ENCODE measurements around the gene GGA1.
"Not testable (repeated sequence)": the region's sequence is repeated elsewhere in the genome, so short reads cannot be mapped to it uniquely, and the experiment has no call there.

GGA1 gene

DNA sequence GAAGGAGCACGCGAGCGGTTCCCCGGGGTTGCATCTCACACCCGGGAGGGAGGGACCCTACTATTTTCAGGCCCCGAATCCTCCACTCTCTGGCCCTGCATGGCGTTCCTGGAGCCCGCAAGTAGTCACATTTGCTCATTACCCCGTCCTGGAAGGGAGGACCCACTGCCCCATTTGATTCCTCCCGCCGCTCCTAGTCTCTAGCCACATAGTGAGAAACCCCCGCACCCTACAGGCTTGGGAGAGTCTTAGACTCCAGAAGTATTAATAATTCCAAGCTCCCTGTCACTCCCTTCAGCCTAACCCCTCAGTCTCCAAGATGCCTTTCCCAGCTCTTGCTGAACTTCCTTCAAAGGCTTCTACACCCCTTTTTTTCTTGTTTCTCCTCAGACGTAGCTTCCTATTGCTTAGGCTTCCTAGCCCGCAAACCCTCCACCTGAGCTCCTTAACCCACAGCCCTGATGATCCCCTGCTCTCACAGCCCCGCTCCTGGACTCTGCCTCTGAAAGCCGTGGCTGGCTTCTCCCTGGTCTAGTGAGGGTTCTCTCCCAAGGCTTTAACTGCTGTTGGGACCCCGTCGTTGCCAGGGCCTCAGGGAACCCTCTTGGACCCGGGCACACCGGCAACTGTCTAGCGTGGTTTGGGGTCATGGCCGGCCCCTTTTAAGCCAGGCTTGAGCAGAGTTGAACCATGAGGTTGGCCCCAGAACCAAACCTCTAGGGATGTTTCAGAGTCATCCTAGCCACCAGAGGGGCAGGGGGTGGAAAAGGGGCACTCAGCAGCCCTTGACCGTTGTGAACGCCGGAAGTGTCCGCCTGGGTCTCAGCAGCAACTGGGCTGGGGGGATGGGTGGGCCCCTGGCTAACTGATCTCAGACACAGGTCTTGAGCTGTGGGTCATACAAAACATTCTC, 862 bp downstream of the GGA1 start:
- DNase-seq (ENCODE audit: low read depth), result peak; percentile 72

DNA sequence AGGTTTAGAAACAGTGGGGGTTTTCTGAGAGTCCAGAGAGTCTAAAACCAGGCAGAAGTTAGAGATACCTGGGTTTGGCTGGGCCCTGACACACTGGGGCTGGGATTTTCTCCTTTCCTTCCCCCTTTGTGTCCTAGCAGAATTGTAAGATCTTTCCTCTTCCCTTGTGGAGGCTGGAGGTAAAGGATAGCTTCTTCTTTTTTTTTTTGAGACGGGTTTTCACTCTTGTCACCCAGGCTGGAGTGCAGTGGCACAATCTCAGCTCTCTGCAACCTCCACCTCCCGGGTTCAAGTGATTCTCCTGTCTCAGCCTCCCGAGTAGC, 1.5 kb downstream of the GGA1 start:
- not testable (repeated sequence) for DNase-seq (ENCODE audit: low read depth)

DNA sequence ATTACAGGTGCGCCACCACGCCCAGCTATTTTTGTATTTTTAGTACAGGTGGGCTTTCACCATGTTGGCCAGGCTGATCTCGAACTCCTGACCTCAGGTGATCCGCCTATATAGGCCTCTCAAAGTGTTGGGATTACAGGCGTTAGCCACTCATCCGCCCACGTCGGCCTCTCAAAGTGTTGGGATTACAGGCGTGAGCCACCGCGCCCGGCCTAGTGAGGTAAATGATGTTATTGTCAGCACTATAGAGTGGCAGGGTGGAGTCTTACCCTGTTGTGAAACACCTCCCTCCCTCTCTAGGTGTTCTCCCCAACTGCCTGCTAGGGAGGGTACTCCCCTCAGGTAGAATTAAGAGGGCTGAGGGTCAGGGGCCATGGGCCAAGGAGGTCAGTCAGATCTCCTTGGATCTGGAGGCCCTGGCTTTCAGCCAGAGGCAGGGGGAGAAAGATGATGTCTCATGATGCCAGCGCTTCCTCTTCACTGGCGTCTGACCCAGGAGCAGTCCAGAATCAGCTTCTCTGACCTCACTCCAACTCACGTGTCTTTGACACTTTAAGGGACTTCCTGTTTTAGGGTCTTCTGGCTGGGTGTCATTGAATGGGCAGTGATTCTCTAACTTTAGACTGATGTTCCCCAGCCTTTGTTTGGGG, 2.0 kb downstream of the GGA1 start:
- DNase-seq (ENCODE audit: low read depth), result peak; percentile 48

DNA sequence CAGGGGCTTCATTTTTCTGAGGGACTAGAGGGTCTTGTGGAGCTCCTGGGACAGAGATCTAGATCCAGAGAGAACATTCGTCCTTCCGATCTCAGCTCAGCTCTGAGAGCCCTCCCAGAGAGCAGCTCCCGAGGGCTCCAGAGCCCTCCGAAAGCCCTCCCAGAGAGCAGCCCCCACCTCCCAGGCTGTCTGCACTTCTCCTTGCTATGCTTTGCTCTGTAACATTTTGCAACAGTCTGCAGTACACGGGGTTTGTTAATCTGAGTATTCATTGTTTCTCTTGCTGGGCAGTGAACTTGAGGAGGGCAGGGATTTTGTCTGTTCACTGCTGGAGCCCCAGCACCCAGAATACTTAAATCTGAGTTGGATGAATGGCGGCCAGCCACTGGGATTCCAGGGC, 2.6 kb downstream of the GGA1 start:
- no peak for DNase-seq (ENCODE audit: low read depth)

DNA sequence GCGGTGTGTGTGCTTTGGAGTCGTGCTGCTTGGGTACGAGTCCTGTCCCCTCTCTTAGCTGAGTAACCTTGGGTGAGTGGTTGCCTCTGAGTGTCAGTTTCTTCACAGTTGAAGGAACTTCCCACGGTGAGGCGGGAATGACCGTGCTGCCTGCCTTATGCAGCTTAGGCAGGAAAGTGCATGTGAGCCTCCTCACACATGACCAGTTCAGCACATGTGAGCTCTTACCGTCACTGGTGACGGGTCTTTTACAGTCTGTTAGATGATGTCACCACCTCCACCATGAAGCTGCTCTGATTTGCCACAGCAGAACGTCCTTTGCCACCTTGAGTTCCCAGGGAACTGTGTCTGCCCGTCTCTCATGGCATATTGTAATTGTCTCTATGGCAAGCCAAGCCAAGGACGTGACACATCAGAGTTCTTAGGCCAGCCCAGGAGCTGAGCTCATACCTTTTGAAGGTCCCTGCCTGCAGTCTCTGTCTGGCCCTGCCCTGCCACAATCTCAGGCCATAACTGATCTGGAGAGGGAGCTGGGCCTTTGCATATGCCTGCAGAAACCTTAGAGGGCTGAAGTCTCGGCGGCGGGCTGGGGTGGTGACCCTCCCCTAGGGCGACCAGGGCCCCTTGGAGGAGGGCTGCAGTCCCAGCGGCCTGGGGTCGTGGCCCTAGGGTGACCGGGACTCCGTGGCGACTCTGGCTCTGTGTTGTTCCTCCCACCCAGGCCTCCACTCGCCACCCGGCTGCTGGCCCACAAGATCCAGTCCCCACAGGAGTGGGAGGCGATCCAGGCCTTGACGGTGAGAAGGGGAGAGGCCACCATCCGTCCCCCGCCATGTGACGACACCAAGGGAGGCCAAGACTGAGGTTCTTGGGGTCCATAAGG, 7.8 kb downstream of the GGA1 start:
- DNase-seq (ENCODE audit: low read depth), result no peak

DNA sequence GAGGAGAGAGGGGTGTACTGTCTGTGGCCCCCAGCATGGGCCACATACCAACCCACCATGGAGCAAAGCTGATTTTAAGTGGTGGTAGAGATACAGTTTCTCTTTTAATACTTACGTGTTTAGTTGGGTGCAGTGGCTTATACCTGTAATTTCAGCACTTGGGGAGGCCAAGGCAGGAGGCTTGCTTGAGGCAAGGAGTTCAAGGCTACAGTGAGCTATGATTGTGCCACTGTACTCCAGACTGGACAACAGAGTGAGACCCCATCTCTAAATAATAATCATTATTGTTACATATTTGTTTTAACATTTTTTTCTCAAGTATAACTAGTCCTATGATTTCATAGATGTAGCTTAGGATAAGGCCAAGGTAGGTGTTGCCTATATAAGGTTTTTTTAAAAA, 8.8 kb downstream of the GGA1 start:
- DNase-seq (ENCODE audit: low read depth), result no peak

DNA sequence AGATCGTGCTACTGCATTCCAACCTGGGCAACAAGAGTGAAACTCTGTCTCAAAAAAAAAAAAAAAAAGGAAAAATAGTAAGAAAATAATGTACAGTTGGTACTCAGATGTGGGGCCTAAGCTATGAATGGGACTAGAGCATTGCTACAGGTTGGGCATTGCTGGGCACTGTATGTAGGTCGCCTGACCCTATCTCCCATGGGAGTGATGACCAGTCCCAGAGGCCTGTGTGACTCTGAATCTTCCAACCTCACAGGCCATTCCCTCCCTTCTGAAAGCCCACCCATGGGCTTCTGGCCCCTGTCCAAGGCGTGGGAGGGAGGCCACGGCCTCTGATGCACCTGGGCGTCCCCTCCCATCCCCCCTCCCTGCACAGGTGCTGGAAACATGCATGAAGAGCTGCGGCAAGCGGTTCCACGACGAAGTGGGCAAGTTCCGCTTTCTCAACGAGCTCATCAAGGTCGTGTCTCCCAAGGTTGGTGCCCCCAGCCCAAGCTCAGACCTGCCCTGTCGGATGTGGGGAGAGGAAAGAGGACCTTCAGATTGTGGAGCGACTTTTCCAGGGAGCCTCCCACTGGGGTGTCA, 9.5 kb downstream of the GGA1 start:
- no peak for DNase-seq (ENCODE audit: low read depth)

DNA sequence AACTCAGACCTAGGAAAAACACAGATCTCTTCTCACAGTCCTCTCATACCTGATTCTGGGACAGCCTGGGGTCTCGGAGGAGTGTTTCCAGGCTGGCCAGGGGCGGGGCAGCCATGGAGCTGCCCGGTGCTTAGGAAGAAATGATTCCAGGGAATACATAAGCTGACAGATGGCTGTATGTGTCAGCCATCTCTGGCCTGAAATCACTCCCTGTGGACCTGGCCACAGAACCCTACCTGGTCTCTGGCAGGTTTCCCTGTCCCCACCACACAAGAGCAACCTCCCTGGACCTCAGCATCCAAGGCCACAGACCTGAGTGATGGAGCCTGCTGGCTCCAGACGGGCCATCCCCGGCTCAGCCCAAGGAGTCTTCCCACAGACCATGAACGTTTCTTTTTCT, 10.0 kb downstream of the GGA1 start:
- no peak for DNase-seq (ENCODE audit: low read depth)

DNA sequence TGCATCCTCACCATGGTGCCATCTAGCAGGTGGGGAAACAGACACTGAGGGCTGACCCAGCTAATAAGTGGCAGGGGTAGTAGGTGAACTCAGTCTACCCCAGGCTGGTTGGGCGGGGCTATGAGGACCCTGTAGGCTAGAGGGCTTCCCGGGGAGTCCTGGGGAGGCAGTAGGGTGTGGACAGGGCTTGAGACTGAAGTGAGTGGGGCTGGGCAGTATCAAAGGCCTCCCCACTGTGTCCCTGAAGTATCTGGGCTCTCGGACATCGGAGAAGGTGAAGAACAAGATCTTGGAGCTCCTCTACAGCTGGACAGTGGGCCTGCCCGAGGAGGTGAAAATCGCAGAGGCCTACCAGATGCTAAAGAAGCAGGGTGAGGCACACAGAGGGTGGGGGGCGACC, 11.4 kb downstream of the GGA1 start:
- DNase-seq (ENCODE audit: low read depth), result no peak

DNA sequence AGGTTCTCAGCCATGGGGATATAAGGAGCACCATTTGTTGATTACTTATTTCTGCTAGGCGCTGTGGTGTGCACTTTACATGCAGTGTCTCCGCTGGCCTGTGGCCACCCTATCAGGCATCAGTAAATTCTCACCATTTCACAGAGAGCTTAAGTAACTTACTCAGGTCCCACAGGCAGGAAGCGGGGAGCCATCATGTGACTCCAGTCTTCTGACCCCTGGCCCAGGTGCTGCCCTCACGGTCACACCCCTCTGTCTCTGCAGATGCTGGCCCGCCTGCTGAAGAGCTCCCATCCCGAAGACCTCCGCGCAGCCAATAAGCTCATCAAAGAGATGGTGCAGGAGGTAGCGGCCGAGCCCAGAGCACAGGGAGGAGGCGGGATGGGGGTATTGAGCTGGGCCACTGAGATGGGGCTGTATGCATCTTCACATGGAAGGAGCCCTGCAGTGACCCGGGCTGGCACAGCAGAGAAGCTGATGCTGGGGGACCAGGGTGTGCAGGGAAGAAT, 12.8 kb downstream of the GGA1 start:
- no peak for DNase-seq (ENCODE audit: low read depth)

DNA sequence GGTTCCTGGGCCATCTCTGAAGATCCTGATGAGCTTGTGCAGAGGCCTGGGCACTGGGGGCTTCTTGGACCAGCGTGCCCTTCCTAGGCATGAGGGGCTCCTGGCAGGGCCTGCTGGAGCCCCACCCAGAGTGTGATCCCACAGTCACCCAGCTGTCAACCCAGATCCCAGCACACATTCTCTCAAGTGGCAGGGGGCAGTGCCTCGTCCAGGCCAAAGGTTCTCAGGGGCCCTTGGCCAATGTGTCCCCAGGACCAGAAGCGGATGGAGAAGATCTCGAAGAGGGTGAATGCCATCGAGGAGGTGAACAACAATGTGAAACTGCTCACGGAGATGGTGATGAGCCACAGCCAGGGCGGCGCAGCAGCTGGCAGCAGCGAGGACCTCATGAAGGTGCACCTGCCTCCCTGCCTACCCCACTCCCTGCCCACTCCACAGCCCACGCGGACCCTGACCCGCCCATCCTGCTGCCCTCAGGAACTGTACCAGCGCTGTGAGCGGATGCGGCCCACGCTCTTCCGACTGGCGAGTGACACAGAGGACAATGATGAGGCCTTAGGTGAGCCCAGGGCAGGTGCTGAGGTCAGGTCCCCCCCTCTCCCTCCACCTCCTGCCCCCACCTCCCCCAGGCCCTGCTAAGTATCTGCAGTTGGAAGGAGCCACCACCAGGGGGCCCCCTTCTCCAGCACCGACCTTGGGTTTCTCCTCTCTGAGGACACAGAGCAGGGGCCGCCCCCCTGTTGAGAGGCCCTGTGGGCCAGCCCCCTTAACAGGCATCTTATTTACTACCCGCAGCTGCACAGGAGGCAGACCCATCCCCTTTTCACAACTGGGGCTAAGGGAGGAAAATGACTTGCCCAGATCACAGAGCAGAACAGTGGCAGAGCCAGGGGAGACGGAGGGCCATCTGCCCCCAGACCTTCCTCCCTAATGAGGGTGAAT, 14.7 kb downstream of the GGA1 start:
- DNase-seq (ENCODE audit: low read depth), result no peak

DNA sequence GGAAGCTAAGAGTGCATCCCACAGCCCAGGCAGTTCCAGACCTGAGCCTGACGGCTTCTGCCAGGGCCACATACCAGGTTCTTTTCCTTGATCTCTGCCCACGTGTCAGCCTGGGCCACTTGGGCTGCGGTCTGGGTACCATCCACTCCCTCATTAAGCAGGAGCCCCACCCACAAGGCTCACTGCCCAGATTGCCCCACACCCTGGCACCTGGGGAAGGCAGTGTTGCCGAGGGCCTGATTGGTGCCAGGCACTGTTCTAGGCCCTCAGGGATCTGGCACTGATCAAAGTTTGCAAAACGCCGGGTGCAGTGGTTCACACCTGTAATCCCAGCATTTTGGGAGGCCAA, 15.4 kb downstream of the GGA1 start:
- DNase-seq (ENCODE audit: low read depth), result no peak

DNA sequence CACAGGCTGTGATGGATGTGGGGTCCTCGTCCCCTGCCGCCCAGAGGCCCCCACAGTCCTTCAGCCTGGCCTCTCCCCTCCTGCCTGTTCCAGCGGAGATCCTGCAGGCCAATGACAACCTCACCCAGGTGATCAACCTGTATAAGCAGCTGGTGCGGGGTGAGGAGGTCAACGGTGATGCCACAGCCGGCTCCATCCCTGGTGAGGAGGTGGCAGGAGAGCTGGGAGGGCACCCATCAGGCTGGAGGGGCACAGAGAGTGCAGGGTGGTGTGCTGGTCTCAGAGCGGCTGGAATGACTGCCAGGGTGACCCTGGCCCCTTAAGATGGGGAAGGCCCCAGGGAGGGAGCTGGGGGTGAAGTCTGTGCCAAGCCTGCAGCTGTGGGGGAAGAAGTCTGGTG, 16.2 kb downstream of the GGA1 start:
- DNase-seq (ENCODE audit: low read depth), result no peak

DNA sequence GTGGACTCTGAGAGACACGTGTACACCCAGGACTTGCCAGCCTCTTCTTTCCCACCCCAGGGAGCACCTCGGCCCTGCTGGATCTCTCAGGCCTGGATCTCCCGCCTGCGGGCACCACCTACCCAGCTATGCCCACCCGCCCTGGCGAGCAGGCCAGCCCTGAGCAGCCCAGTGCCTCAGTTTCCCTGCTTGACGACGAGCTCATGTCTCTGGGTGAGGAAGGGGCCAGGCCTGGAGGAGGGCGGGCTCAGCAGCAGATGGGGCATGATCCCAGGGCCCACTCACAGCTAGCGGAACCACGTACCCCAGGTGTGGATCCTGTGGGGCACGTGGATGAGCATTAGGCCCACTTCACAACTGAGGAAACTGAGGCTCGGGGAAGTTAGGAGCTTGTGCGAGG, 17.1 kb downstream of the GGA1 start:
- DNase-seq (ENCODE audit: low read depth), result no peak

DNA sequence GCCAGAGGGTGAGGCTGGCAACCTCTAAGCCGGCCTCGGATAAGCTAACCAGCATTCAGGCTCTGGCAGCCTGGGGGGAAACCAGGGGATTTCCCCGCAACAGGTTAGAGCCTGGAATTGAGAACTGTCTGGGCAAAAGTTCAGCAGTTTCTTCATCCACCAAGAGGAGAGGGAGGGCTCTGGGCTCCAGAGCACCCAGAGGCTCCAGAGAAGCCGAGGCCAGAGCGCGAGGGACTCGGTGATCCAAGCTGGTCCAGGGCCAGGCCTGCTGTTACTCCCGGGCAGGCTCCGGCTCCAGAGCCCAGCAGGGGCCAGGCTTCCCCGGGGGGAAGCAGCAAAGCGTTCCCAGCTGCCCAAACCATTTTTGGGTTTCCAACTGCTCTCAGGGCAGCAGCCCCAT, 17.5 kb downstream of the GGA1 start:
- DNase-seq (ENCODE audit: low read depth), result no peak

DNA sequence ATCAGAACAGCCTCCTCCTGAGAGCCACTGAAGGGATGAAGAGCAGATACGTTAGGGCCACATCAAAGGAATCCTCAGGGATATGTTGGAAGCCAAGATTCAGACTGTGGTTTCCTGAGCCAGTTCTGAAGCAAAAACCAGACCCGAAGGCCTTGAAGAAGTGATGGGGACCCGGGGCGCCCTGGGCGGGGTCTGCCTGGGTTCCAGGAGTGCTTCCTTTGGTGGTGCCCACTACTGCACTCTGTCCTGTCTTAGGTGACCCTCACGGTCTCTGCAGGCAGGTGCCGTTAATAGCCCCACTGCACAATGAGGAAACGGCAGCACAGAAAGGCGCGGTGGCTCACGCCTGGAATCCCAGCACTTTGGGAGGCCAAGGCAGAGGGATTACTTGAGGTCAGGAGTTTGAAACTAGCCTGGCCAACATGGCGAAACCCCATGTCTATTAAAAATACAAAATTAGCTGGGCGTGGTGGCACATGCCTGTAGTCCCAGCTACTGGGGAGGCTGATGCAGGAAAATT, 18.0 kb downstream of the GGA1 start:
- no peak for DNase-seq (ENCODE audit: low read depth)

DNA sequence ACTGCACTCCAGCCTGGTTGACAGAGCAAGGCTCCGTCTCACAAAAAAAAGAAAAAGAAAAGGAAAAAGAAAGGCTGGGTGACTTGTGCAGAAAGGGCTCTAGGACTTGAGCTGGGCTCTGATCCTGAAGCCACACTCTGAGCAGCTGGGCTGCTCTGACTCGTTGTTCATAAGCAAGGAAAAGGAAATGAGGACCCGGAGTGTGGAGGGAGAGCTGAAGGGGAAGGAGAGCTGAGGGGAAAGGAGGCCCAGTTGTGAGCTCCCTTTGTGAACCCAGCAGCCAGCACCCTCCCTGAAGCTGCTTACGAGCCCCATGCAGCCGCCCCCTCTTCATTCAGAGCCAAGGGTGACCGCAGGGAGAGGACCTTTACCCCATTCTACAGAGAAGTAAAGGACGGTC, 18.5 kb downstream of the GGA1 start:
- DNase-seq (ENCODE audit: low read depth), result no peak

DNA sequence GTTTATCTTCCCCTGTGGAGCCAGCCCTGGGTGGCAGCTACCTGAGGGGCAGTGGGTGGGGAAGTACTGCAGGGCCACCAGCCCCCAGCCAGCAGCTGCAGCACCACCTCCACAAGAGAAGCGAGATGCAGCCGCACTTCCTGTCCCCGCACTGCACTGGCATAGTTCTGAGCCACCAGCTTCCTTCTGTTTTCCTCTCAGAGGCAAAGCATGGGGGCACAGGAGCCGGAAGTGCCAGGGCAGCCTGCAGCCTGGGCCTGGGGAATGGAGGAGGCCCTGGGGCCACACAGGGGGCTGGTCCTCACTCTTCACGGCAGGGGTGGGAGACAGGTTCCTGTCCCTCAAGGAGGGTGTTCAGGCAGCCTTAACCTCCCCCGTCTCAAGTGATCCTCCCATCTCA, 18.9 kb downstream of the GGA1 start:
- DNase-seq (ENCODE audit: low read depth), result no peak

DNA sequence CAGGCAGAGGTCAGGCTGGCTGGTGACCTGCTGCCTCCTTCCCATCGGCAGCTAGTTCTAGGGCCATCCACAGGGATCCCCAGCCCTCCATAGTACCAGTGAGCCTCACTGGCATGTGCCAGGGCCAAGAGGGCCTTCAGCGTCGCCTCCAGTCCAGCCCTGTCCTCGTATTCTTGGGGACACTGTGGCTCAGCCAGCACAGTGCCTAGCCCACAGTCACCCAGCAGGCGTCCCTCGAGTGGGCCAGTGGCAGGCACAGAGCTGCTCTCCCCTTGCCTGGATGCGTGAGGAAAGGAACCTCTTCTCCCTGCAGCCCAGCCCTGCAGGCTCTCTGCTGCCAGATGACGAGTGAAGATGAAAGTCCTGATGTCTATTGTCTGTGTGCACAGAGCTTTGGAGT, 20.2 kb downstream of the GGA1 start:
- no peak for DNase-seq (ENCODE audit: low read depth)

DNA sequence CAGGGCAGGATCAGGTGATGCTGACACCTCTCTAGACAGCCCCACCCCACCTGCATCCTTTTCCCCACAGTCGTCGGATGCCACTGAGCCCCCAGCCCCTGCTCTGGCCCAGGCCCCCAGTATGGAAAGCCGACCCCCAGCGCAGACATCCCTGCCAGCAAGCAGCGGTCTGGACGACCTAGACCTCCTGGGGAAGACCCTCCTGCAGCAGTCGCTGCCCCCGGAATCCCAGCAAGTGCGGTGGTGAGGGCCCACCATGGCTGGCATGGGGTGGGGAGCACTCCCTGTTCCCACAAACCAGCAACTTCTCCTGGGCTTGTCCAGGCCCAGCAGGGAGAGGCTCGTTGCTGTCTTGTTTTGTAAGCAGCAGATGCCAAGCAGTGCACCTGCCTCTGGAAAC, 21.3 kb downstream of the GGA1 start:
- no peak for DNase-seq (ENCODE audit: low read depth)

DNA sequence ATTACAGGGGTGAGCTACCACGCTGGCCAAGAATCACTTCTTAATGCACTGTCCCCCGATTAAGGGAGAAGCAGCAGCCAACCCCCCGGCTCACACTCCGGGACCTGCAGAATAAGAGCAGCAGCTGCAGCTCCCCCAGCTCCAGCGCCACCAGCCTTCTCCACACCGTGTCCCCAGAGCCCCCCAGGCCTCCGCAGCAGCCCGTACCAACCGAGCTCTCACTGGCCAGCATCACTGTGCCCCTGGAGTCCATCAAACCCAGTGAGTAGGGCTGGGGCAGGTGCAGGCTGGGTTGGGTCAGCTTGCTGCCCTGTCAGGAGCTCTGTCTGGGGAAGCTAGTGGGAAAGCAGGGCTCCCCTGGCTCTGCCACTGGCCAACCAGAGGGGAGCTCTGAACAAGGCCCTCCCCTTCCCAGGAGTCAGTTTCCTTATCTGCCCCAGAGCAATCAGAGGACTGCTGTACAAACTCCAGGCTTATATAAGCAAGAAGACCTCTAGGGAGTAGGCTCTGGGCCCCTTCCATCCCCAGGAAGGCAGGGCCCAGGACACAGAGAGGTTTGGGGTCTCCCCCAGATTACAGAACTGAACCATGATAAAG, 22.3 kb downstream of the GGA1 start:
- no peak for DNase-seq (ENCODE audit: low read depth)
